ENCODE data around the gene HOXC6. TPM values are rescaled to one million over a fixed set of nuclear protein-coding genes. Genes with fewer than 3 reads are reported as not detected.

HOXC6 gene
- total and polyA plus RNA-seq, 5 experiments from 2014 or later = not detected

DNA sequence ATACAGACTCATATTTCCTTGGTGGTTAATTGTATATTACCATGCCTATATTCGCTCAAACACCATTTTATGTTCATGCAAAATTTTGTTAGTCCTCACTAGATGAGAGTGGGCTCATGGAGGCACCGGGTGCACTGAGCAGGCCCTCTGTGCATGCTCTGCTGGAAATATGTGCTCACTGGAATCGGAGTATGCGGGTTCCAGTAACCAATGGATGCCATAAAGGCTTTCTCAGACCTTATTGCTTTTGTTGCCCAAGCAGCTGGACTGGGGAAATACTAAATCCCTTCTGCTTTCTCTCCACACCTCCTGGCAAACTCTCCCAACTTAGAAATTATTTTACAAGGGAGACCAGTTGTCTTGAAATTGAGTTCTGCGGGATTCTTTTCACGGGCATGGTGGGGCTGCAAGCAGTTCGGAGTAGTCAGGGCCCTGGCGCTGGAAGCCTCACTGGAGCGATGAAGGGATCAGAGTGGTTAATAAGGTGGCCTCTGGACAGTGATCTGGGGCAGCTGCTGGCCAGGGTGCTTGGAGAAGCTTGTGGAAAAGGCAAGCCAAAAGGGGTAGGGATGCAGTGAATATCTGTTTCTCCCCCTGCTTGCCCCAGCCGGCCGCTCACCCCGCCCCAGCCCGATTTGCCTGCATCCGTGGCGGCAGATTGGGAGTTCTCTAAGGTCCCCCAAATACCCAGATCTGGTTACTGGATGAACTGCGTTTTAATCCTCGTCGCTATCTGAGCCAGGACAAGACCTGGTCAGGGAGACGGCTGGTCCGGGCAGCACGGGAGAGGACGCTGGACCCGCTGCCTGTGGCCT is 7.4 kb upstream of the HOXC6 start:
- ATAC-seq = no peak
- H3K27ac Mint-ChIP-seq = no peak overlapping the region
- peaks cover 0 to 2% (median 0%) of the 10 kb centered on the region in 9 donors for H3K9me3 Mint-ChIP-seq
- peaks cover 9 to 22% (median 17%) of the 10 kb centered on the region in 4 donors for H3K4me1 Mint-ChIP-seq
- H3K36me3 Mint-ChIP-seq = no peaks in the 10 kb centered on the region
- peak in 1 of 10 donors; percentile 19 for DNase-seq
- peaks cover 16 to 84% (median 67%) of the 10 kb centered on the region in 5 donors for H3K27me3 Mint-ChIP-seq
- POLR2A ChIA-PET = no interaction called here
- no peak overlapping the region for H3K4me3 Mint-ChIP-seq

DNA sequence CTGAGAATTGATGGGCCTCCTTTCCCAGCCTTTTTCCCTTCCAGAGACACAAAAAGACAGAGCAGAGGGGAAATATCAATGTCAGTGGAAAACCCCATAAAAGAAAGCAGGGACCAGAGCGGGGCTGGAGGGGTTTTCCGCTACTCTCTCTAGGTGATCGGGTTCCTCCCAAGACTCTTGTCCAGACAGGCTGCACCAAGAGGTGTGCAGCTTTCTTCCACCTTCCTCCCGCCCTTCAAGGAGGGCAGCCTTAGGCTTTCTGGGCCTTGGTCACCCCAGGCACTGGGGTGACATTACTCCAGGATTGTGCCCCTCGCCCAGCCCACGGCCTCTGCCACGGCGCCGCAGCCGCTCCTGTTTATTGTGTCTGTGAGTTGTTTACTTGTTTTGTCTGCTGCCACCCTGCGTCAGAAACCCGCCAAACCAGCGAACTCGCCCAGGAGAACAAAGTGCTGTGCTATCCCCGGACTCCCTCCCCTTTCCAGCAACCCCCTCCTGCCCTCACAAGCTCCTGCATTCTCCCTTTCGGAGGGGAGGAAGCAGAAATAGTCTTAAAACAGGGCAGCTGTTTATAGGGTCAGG is 6.7 kb upstream of the HOXC6 start:
- ATAC-seq (no peak), DNase-seq (peak in 1 of 10 donors; percentile 47)
- peak overlapping the region in 1 of 10 donors; percentile 22 for H3K27ac Mint-ChIP-seq
- no peaks in the 10 kb centered on the region for H3K36me3 Mint-ChIP-seq
- H3K4me3 Mint-ChIP-seq = no peak overlapping the region
- POLR2A ChIA-PET = interaction anchor here (0.5 to 0.6 kb wide), 2 partner anchors 123 to 202 kb away, joined by 3 to 6 read pairs; no protein-coding TSS in a partner anchor
- H3K9me3 Mint-ChIP-seq = peaks cover 0 to 2% (median 0%) of the 10 kb centered on the region in 9 donors
- H3K4me1 Mint-ChIP-seq = peaks cover 9 to 24% (median 16%) of the 10 kb centered on the region in 4 donors
- H3K27me3 Mint-ChIP-seq = peaks cover 17 to 92% (median 69%) of the 10 kb centered on the region in 5 donors

DNA sequence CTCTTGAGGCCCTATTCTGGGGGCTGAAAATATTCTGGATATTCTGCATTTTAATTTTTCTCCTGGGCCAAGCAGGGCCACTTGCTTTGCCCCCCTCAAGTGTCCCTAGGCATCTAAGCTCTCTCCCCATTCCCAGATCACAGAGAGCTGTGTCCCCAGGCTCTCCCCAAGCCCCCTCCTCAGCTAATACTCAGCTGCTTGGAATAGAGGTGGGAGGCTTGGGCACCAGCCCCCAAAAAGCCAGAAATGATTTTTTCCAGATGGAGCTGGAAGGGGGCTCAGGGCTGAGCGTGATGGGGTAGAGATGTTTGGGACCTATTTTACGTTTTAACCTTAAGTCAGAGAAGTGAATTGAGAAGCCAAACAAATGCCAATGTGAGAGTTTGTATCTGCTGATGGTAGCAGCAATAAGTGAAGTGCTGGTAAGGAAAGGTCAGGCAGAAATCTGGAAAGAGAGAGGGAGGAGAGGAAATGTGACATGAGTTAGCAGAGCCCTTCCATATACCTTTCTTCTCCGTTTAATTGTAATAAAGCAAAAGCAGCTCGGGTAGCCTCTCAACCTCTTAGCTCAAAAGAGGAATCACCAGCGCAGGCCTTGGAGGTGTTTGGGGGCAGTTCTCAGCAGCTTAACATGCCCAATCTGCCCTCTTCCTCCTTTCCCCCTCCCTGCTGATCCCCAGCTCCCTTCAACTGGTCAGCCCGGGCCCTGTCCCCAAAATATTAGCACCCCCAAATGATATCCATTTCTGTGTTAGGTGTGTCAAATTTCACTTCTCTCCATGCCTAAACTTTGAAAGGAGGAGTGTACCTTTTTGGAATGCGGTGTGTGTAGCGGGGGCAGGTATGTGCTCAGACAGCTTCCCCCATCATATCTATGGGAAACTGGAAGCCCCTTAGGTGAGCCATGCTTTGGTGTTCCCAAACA is 5.0 kb upstream of the HOXC6 start:
- peaks cover 21 to 92% (median 76%) of the 10 kb centered on the region in 5 donors for H3K27me3 Mint-ChIP-seq
- ATAC-seq = no peak
- peak in 1 of 10 donors; percentile 8 for DNase-seq
- H3K4me1 Mint-ChIP-seq = peaks cover 6 to 22% (median 14%) of the 10 kb centered on the region in 4 donors
- H3K4me3 Mint-ChIP-seq = no peak overlapping the region
- peaks cover 0 to 2% (median 0%) of the 10 kb centered on the region in 9 donors for H3K9me3 Mint-ChIP-seq
- POLR2A ChIA-PET = no interaction called here
- peaks cover 0 to 2% (median 0%) of the 10 kb centered on the region in 3 donors for H3K36me3 Mint-ChIP-seq
- no peak overlapping the region for H3K27ac Mint-ChIP-seq

DNA sequence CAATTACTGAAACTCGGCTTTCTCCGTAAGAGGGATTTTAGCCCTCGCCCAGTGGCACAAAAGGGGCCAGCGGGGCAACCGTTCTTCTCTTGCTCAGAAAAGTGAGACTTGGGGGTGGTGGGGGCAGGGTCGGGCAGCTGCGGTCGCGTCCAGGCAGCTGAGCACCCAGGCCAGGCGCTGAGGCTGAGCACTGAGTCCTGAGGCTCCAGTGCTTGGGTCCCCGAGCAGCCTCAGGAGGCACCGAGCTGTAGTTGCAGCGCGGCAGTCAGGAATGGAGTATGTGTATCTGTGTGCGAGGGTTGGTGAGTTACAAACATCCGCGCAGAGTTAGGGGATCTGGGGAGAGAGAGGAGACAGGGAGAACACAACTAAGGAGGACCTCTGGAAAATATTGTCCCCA is 4.1 kb upstream of the HOXC6 start:
- no peak for ATAC-seq
- H3K4me3 Mint-ChIP-seq = no peak overlapping the region
- POLR2A ChIA-PET = interaction anchor here (1.0 kb wide), 1 partner anchor 15 kb away, joined by 5 read pairs; the partner anchor contains the start of gene HOXC8
- no peak overlapping the region for H3K27ac Mint-ChIP-seq
- no peak for DNase-seq
- peaks cover 0 to 2% (median 0%) of the 10 kb centered on the region in 9 donors for H3K9me3 Mint-ChIP-seq
- peaks cover 0 to 2% (median 0%) of the 10 kb centered on the region in 3 donors for H3K36me3 Mint-ChIP-seq
- H3K4me1 Mint-ChIP-seq = peaks cover 6 to 28% (median 16%) of the 10 kb centered on the region in 4 donors
- H3K27me3 Mint-ChIP-seq = peaks cover 27 to 98% (median 81%) of the 10 kb centered on the region in 5 donors

DNA sequence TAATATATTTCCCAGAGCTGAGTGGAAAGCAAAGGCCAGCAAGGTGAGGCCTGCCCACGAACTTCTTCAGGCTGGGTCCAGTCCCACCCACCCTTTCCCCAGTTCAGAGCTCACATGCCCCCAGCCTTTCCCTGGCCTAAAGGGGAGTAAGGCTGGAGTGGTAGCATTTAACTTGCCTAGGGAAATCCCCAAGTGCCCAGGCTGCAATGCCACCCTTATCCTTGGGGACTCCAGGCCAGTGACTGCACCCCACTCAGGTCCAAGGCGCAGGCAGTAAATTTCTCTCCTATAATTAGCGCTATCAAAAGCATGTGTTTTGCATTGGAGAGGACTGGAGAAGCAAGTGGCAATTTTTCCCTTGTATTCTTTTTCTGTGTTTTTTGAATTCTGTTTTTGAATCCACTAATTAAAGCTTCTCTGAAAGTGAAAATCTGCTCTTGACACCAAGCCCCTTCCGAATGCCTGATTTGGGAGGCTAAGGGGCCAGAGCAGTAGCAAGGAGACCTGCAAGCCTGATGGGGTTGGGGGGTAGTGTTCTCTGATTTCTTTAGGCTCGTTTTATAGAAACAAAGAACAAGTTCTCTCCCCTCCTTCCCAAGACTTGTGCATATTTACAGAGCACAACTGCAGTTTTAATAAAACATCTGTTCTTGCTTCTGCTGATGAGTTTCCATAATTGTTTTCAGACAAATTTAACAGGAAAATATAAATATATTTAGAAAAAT is 3.5 kb upstream of the HOXC6 start:
- POLR2A ChIA-PET = interaction anchor here (1.0 kb wide), 1 partner anchor 15 kb away, joined by 5 read pairs; the partner anchor contains the start of gene HOXC8
- Mint-ChIP-seq H3K9me3 (peaks cover 0 to 2% (median 0%) of the 10 kb centered on the region in 9 donors), H3K4me1 (peaks cover 6 to 31% (median 16%) of the 10 kb centered on the region in 4 donors), H3K27ac (no peak overlapping the region), H3K4me3 (no peak overlapping the region), H3K27me3 (peaks cover 31 to 98% (median 82%) of the 10 kb centered on the region in 5 donors), H3K36me3 (peaks cover 0 to 2% (median 0%) of the 10 kb centered on the region in 3 donors)
- ATAC-seq = no peak
- no peak for DNase-seq

DNA sequence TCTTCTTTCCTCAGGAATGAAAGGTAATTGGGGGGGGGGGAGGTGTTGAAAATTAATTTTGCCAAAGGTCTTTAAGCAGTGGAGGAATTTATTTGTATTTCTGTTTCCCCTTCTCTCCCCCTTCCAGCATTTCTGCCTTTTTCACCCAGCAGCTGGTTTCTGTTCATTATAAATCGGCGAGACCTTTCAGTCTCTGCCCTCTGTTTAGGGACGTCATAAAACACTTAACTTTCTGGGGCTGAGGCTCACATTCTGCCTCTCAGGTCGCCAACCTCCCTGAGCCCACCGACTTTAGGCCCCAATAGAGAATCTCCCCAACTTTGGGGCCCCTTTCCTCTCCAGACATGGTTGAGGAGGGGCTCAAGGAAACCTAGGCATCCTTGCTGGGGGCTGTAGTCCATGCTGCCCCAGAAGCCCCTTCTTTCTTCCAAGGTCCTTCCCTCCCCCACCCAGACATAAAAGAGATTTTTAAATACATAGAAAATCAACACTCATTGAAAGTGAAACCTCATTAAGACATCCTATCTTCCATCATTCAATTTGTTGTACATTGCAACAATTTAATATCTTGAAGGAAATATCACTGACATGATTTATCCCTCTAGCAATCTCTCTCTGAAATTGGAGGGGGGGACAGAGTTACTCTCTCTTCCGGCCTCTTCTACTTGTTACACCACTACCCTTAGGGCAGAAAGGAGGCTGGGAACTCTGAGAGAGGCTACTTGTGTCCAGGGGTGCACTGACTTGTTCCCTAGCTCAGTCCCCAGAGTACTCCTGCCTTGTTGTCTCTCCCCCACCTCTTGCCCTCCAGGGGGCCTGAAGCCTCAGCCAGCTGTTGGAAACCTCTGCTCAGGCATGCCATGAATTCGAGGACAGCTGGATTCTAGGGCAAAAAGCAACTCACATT is 2.5 kb upstream of the HOXC6 start:
- Mint-ChIP-seq H3K36me3 (peaks cover 0 to 2% (median 0%) of the 10 kb centered on the region in 3 donors), H3K27me3 (peaks cover 36 to 98% (median 81%) of the 10 kb centered on the region in 5 donors), H3K4me3 (no peak overlapping the region), H3K27ac (peak overlapping the region in 1 of 10 donors; percentile 81), H3K4me1 (peaks cover 6 to 33% (median 18%) of the 10 kb centered on the region in 4 donors), H3K9me3 (peaks cover 0 to 2% (median 0%) of the 10 kb centered on the region in 9 donors)
- no peak for ATAC-seq
- DNase-seq = no peak
- POLR2A ChIA-PET = interaction anchor here (1.3 kb wide), 1 partner anchor 180 kb away, joined by 3 read pairs; no protein-coding TSS in a partner anchor

DNA sequence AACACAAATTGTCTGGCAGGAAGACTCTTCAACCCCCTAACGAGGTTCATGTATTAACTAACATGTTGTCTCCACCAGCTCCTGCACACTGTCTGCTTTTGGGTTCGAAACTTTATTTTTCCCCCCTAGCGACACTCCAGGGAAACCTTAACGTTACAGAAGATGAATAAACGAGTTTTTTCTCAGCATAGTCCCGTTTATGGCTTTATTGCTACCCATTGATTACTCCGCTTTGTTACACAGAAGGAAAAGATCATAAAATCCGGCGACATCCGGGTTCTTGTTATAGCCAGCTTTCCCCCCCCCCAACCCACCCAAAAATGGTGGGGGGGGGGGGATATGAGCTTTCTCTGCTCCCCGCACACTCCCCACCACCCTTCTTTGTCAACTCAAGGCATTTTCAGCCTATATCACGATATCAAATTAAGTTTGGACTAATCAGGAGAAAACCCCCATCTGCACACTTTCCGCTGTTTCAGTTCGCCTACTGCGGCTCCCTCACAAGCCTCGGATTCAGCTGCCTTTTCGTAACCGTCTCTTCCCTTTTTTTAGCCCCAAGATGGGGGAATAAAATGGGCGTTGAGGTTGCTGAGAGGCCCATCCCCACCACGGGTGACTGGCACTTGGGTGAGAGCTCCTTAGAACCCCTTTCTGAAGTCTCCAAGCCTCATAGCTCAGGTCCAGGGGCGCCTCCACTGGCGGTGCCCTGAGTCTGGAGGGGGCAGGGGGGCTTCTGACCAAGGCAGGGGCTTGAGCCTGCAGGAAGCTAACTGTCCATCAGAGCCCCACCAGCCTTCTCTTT is 1.4 kb upstream of the HOXC6 start:
- Mint-ChIP-seq H3K27me3 (peaks cover 37 to 98% (median 75%) of the 10 kb centered on the region in 5 donors), H3K36me3 (peaks cover 0 to 4% (median 2%) of the 10 kb centered on the region in 3 donors), H3K9me3 (peaks cover 0 to 2% (median 0%) of the 10 kb centered on the region in 9 donors), H3K4me3 (peak overlapping the region in 3 of 10 donors; percentile 12 to 41 (median 38)), H3K4me1 (peaks cover 9 to 33% (median 19%) of the 10 kb centered on the region in 4 donors), H3K27ac (peak overlapping the region in 1 of 10 donors; percentile 24)
- DNase-seq (no peak), ATAC-seq (no peak)
- POLR2A ChIA-PET = interaction anchor here (0.7 to 1.3 kb wide), 3 partner anchors 9 to 179 kb away, joined by 3 to 4 read pairs (median 3); no protein-coding TSS in a partner anchor

DNA sequence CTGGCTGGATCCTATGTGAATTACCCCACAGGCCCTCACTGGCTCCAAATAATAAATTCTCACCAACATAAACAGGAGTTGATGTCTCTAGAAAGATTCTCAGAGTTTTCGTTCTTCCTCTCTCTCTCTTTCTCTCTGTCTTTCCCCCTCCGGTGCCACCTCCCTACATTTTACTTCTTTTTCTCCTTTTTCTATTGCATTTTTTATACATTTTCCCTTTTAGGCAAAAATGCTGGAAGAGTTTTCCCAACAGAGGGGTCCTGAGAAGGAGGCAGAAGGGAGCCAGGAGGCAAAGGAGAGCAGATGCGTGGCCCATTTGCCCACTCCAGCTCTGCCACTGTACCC is 826 bp upstream of the HOXC6 start:
- H3K36me3 Mint-ChIP-seq = peaks cover 0 to 4% (median 2%) of the 10 kb centered on the region in 3 donors
- POLR2A ChIA-PET = interaction anchor here (0.7 to 1.1 kb wide), 2 partner anchors 10 to 12 kb away, joined by 3 to 4 read pairs; no protein-coding TSS in a partner anchor
- no peak overlapping the region for H3K27ac Mint-ChIP-seq
- H3K9me3 Mint-ChIP-seq = peaks cover 0 to 2% (median 0%) of the 10 kb centered on the region in 9 donors
- H3K27me3 Mint-ChIP-seq = peaks cover 39 to 98% (median 75%) of the 10 kb centered on the region in 5 donors
- ATAC-seq (no peak), DNase-seq (no peak)
- peaks cover 11 to 33% (median 20%) of the 10 kb centered on the region in 4 donors for H3K4me1 Mint-ChIP-seq
- peak overlapping the region in 1 of 10 donors; percentile 19 for H3K4me3 Mint-ChIP-seq

DNA sequence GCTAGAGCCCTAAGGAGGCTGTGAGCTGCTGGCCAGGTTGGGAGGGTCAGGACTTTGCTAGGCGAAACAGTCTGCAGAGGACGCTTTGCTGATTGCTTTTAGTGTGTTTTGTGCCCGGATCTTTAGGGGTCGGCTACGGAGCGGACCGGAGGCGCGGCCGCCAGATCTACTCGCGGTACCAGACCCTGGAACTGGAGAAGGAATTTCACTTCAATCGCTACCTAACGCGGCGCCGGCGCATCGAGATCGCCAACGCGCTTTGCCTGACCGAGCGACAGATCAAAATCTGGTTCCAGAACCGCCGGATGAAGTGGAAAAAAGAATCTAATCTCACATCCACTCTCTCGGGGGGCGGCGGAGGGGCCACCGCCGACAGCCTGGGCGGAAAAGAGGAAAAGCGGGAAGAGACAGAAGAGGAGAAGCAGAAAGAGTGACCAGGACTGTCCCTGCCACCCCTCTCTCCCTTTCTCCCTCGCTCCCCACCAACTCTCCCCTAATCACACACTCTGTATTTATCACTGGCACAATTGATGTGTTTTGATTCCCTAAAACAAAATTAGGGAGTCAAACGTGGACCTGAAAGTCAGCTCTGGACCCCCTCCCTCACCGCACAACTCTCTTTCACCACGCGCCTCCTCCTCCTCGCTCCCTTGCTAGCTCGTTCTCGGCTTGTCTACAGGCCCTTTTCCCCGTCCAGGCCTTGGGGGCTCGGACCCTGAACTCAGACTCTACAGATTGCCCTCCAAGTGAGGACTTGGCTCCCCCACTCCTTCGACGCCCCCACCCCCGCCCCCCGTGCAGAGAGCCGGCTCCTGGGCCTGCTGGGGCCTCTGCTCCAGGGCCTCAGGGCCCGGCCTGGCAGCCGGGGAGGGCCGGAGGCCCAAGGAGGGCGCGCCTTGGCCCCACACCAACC is 1.5 kb downstream of the HOXC6 start:
- POLR2A ChIA-PET = interaction anchor here (1.6 kb wide), 1 partner anchor 12 kb away, joined by 3 read pairs; no protein-coding TSS in a partner anchor
- Mint-ChIP-seq H3K9me3 (peaks cover 0 to 5% (median 0%) of the 10 kb centered on the region in 9 donors), H3K36me3 (peaks cover 0 to 6% (median 4%) of the 10 kb centered on the region in 3 donors), H3K4me1 (peaks cover 16 to 47% (median 32%) of the 10 kb centered on the region in 4 donors), H3K27ac (no peak overlapping the region), H3K4me3 (peak overlapping the region in 6 of 10 donors; percentile 15 to 65 (median 46)), H3K27me3 (peaks cover 43 to 94% (median 69%) of the 10 kb centered on the region in 5 donors)
- ATAC-seq (no peak), DNase-seq (no peak)

Data from naive thymus-derived CD8-positive, alpha-beta T cell (primary cell).